HEK293T (cell line): ENCODE results near the gene TREML1.

ENCODE experiments used
- BHLHE40 ChIP-seq: fragments of 450-650 bp; IDR thresholded peaks from 2 replicates; pipeline ENCODE4 v1.6.1; 2016; ENCODE audit warnings: mild to moderate bottlenecking, moderate library complexity, borderline replicate concordance
- FOXM1 ChIP-seq: fragments of 450-650 bp; IDR thresholded peaks from 2 replicates; pipeline ENCODE4 v1.6.1; 2017; ENCODE audit warnings: mild to moderate bottlenecking, borderline replicate concordance
- HDGF ChIP-seq: fragments of 450-650 bp; IDR thresholded peaks from 2 replicates; pipeline ENCODE4 v1.6.1; 2017; ENCODE audit warnings: antibody characterized with exemption, borderline replicate concordance
- L3MBTL2 ChIP-seq: fragments of 450-650 bp; conservative IDR thresholded peaks from 2 replicates; pipeline ENCODE4 v1.6.1; 2016; ENCODE audit warnings: mild to moderate bottlenecking
- SP1 ChIP-seq: fragments of 450-650 bp; IDR thresholded peaks from 2 replicates; pipeline ENCODE4 v1.6.1; 2017
- SUZ12 ChIP-seq: fragments of 450-650 bp; IDR thresholded peaks from 2 replicates; pipeline ENCODE4 v1.6.1; 2016; ENCODE audit warnings: mild to moderate bottlenecking

- TF ChIP-seq SP1 (no peak), SUZ12 (no peak), FOXM1 (no peak), L3MBTL2 (no peak), BHLHE40 (no peak), HDGF (no peak)
Observed at GRCh38 chr6:41186031-41186562, 31.9 kb upstream of the TREML1 start.
